NCI-H526 treated with DMSO at 0.1 percent for 48 hours (cell line): ENCODE results near the gene TRAPPC12.
"Not testable (repeated sequence)": the region's sequence is repeated elsewhere in the genome, so short reads cannot be mapped to it uniquely, and the experiment has no call there.

Experiments
- DNase-seq: peaks from one replicate; lab custom pipeline; 2025; lab: John Stamatoyannopoulos, UW

Gene TRAPPC12

GRCh38 chr2:3454005-3454404 lies 74.5 kb downstream of the TRAPPC12 start:
- not testable (repeated sequence) for DNase-seq

- DNase-seq, result no peak
Observed at GRCh38 chr2:3454802-3455201, 75.3 kb downstream of the TRAPPC12 start.

DNA sequence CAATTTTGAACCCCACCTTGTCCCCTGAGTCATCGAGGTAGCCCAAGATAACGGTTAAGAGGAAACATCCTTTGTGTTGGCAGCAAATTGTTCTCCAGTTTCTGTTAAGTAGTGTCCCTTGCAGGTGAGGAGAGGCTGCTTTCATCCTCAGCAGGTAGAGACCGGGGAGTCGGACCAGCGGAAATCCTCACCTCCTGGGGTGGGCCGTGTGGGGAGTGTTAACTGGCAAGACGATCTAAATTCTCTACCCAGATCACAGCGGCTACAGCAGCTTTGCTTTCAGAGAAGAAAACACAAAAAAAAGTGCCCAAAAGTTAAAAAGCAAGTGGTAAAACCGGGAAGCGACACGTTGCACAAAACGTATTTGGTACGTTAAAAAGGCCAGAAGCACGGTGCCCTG lies 76.6 kb downstream of the TRAPPC12 start:
- DNase-seq, result no peak

- DNase-seq, result no peak
Observed at GRCh38 chr2:3457524-3458395, 78.3 kb downstream of the TRAPPC12 start.

DNA sequence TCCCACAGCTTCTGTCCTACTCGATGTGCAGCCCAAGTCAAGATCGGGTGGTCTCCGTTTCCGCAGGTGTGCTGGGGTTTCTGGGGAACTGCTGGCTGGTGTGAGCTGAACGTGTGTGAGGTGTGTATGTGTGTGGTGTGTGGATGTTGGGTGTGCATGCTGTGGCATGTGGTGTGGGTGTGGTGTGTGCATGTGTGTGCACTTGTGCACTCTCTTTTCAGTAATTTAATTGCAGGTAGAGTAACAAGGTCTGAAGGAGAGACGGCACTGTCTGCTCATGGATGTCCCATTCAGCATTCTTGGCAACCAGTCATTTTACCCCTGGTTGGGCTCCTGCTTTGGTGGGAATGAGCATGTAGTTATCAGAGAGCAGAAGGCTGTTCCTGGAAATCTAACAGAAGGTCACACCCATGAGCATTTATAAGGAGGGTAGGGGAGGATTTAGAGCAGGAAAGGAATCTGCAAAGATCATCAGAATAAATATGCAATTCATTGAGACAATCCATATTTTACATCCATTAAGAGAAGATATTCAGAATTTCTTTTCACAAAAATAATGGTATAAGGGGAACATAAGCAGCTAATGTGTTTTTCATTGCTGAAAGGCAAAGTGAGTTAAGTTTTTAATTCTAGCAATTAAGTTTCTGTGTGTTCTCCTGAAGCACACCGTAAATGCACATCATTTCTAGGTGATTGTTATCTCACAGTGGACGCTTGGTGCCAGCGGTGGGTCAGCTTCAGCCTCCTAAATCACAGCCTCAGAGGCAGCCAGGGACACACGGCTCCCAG lies 79.1 kb downstream of the TRAPPC12 start:
- no peak for DNase-seq

DNA sequence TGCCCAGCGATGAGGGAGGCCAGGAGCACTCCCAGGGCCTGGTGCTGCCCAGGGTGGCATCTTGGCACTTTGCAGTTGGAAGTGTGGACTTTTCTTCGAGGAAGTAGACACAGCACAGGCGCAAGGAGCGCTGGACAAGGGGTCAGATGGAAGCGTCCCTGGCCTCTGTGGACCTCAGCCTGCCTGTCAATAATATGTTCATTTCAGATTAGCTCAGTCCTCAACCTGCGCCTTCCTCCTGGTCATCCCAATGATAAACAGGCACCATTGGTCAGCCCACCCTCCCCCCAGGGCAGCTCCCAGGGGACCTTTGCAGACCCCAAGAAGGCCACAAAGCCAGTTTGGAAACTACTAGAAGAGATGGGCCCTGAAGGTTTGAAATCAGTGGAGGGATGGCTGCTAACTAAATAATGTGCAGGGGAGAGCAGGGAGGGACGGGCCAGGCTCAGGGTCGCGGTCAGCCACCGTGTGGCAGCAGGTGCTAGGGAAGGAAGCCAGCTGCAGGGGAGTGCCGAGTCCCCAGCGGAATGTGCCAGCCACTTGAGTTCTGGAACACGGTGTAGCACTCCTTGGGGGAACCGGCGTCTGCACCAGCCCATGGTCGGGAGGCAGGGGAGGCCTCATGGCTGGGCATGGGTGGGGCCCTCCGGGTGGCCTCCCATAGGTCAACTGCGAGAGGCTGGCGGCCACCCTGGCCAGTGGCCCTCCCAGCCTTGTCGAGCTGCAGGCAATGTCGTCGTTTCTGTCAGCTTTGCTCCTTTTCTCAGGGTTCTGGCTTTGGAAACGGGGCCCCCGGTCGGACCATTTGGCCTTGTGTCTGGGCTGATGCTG lies 79.9 kb downstream of the TRAPPC12 start:
- no peak for DNase-seq

GRCh38 chr2:3460156-3460555 lies 80.7 kb downstream of the TRAPPC12 start:
- no peak for DNase-seq

- no peak for DNase-seq
Observed at GRCh38 chr2:3460831-3461800, 81.6 kb downstream of the TRAPPC12 start.

- DNase-seq, result peak; percentile 41
Observed at GRCh38 chr2:3461801-3462492, 82.5 kb downstream of the TRAPPC12 start.

DNA sequence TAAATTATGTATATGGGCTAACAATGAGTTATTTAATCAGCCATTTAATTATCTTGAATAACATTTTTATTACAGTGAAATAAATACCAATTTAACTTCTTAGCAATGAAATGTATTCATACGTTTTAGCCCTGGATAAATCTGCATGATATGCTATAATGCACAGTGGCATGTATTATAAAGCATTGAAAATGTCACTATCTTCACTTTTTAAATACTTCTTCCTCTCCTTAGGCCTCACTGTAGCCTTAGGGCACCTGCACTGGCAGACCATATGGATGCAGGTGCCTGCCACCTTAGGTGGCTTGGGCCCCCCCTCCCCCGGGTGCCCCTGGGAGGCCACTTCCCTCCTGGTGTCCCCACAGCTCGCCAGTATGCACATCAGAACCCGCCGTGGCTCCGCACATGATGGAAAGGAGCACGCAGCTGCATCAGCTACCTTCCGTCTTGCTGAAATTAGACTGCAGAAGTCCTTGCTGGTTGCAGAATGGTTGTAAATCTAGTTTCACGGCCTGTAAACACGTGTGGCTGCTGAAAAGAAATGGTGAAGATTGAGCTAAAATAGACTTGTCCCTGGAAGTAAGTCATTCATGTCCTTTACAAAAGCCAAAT lies 83.1 kb downstream of the TRAPPC12 start:
- no peak for DNase-seq

- DNase-seq, result no peak
Observed at GRCh38 chr2:3463186-3463835, 83.8 kb downstream of the TRAPPC12 start.

DNA sequence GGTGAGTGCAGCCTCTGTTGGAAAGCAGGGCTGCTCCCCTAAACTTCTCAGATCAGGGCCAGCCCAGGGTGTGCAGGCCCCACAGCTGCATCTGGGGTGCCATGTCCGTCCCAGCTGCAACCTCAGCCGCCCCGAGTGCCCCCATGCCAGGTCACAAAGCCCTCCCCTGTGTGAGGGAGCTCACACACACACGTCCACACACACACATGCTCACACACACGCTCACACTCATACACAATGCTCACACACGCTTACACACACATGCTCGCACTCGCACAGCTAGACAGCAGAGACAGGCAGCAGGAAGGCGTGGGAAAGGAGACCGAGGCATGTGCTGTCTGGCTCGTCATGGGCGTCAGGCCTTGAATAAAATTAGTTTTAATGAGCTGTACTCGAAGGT lies 84.5 kb downstream of the TRAPPC12 start:
- no peak for DNase-seq

GRCh38 chr2:3464401-3465005 lies 85.0 kb downstream of the TRAPPC12 start:
- no peak for DNase-seq

DNA sequence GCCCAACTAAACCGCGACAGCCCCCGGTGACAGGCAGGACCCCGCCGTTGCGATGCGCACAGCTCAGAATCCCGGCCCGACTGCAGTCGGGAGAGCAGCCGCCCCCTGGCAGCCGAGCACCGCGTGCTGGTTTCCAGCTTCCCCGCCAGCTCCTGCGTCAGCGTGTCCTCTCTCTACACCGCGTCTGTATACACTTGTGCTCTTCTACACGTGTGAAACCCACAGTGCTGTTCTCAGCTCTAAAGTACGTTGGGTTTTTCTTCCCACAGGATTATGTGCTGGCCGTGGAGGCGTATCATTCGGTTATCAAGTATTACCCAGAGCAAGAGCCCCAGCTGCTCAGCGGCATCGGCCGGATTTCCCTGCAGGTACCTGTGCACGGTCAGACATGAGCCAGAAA lies 85.8 kb downstream of the TRAPPC12 start:
- no peak for DNase-seq

GRCh38 chr2:3465844-3466481 lies 86.5 kb downstream of the TRAPPC12 start:
- DNase-seq, result no peak

DNA sequence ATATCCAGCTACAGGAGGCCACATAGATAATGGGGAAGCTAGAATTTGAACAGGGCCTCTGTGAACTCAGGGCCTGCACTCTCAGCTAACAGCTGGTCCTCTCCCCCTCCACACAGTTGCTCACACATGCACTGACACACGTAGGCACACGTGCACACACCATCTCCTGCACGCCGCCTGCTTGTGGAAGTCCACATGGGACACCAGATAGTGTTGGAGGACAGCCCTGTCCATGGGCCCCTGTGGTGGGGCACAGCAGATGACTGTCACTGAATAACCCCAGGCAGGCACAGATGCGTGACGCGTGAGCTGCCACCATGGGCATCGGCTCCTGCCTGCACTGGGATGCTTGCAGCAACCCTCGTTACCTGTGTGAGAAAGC lies 87.0 kb downstream of the TRAPPC12 start:
- no peak for DNase-seq

DNA sequence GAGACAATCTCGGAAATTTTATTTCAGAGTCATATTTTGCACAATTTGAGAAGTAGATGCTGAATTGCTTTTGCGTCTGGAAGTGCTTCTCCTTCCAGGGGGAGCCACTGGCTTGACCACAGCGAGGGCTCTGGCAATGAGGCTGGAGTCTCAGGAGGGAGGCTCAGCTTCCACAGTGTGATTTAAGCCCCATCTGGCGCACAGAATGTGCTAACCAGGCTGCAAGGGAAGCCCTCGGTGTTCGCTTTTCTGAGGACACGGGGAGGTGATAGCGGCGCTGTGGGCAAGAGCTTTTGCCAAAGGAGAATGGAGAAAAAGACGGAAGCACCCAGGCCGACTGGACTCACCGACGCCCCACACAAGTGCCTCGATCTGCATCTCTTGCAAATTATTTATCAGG lies 87.5 kb downstream of the TRAPPC12 start:
- no peak for DNase-seq

DNA sequence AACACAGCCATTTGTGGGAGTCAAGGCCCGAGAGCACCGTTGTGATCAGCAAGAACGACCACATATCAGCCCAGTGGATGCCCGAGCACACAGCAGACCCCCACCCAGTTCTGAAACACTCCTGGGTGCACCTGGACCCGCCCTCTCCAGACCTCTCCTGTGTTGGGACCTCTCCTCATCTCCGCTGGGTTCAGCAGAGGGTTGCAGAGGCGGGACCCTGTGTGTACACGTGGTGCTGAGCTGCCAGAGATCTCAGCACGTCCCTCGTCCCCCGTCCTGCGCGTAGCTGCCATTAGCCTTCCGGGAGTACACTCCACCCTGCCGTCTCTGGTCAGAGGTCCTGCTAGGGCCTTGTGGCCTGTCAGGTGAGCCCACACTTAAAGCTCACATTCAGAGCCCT lies 88.2 kb downstream of the TRAPPC12 start:
- DNase-seq, result no peak
